HEK293 (cell line): ENCODE data around the gene CCDC201.

ENCODE experiments used
- CTCF ChIA-PET: fragments of 350-600 bp; formaldehyde crosslinking; extraction: SDS; loops from one replicate; lab custom pipeline; 2021; ENCODE audit warnings: antibody characterized with exemption; lab: Yijun Ruan, JAX
- POLR2A ChIA-PET: fragments of 300-600 bp; formaldehyde crosslinking; extraction: SDS; loops from one replicate; lab custom pipeline; 2020; ENCODE audit warnings: antibody characterized with exemption, inconsistent platforms; lab: Yijun Ruan, JAX
- H3K27ac ChIP-seq: fragments of 200-500 bp; sonication (Bioruptor generic); 2 replicates; pipeline ENCODE4 v1.5.1; 2014; ENCODE audit warnings: low read depth, low read length, control low read depth, inconsistent platforms; ENCODE audit errors: extremely low read depth
- H3K36me3 ChIP-seq, 2 experiments: fragments of 200-500 bp in 1 of 2; sonication (Bioruptor generic) in 1 of 2; 1 replicate in 1 of 2; 2 replicates in 1 of 2; pipeline ENCODE4 v1.5.1; 2014 to 2017; ENCODE audit warnings: inconsistent platforms in 2 of 2, low read length in 2 of 2; ENCODE audit not compliant: control insufficient read depth in 2 of 2, insufficient read depth in 1 of 2
- H3K4me1 ChIP-seq: fragments of 200-500 bp; sonication (Bioruptor generic); 2 replicates; pipeline ENCODE4 v1.5.1; 2014; ENCODE audit warnings: mild to moderate bottlenecking, low read length, inconsistent platforms; ENCODE audit not compliant: control insufficient read depth, insufficient read depth
- H3K4me3 ChIP-seq: 2 replicates; pipeline ENCODE4 v1.5.1; 2011; ENCODE audit warnings: low read depth, mild to moderate bottlenecking, control low read depth, low read length, moderate library complexity
- H3K9me3 ChIP-seq: fragments of 200-500 bp; sonication (Bioruptor generic); 2 replicates; pipeline ENCODE4 v1.5.1; 2014; ENCODE audit warnings: low read depth, low read length, inconsistent platforms; ENCODE audit not compliant: control insufficient read depth, insufficient read depth
- FEZF1 ChIP-seq: fragments of 450-650 bp; formaldehyde crosslinking; IDR thresholded peaks from 2 replicates; pipeline ENCODE4 v1.5.1; 2016; ENCODE audit warnings: missing biosample characterization, missing genetic modification characterization
- GLI4 ChIP-seq: fragments of 450-650 bp; formaldehyde crosslinking; IDR thresholded peaks from 2 replicates; pipeline ENCODE4 v1.5.1; 2016; ENCODE audit warnings: missing biosample characterization, missing genetic modification characterization
- GLIS2 ChIP-seq: fragments of 450-650 bp; formaldehyde crosslinking; IDR thresholded peaks from 2 replicates; pipeline ENCODE4 v1.5.1; 2016; ENCODE audit warnings: missing biosample characterization, missing genetic modification characterization
- HOXD13 ChIP-seq: sonication (generic); formaldehyde crosslinking; IDR thresholded peaks from 2 replicates; pipeline ENCODE4 v1.8.0; 2022; ENCODE audit warnings: missing genetic modification reagents, borderline replicate concordance
- KLF16 ChIP-seq: fragments of 450-650 bp; formaldehyde crosslinking; IDR thresholded peaks from 2 replicates; pipeline ENCODE4 v1.5.1; 2017; ENCODE audit warnings: missing biosample characterization, missing genetic modification characterization
- KLF8 ChIP-seq: fragments of 450-650 bp; formaldehyde crosslinking; IDR thresholded peaks from 2 replicates; pipeline ENCODE4 v1.5.1; 2016; ENCODE audit warnings: missing biosample characterization, missing genetic modification characterization
- KLF9 ChIP-seq: fragments of 450-650 bp; formaldehyde crosslinking; IDR thresholded peaks from 2 replicates; pipeline ENCODE4 v1.5.1; 2016; ENCODE audit warnings: missing biosample characterization, missing genetic modification characterization, low read depth
- MEIS1 ChIP-seq: sonication (generic); formaldehyde crosslinking; IDR thresholded peaks from 2 replicates; pipeline ENCODE4 v1.8.1; 2022; ENCODE audit warnings: missing genetic modification reagents, mild to moderate bottlenecking, borderline replicate concordance
- PRDM1 ChIP-seq: fragments of 450-650 bp; formaldehyde crosslinking; IDR thresholded peaks from 2 replicates; pipeline ENCODE4; 2016; ENCODE audit warnings: missing biosample characterization, missing genetic modification characterization
- PRDM4 ChIP-seq: fragments of 450-650 bp; formaldehyde crosslinking; IDR thresholded peaks from 2 replicates; pipeline ENCODE4 v1.5.1; 2017; ENCODE audit warnings: missing biosample characterization, missing genetic modification characterization
- SP7 ChIP-seq: fragments of 450-650 bp; formaldehyde crosslinking; IDR thresholded peaks from 2 replicates; pipeline ENCODE4 v1.5.1; 2016; ENCODE audit warnings: missing biosample characterization, missing genetic modification characterization
- YY2 ChIP-seq: fragments of 450-650 bp; formaldehyde crosslinking; IDR thresholded peaks from 2 replicates; pipeline ENCODE4 v1.5.1; 2016; ENCODE audit warnings: missing biosample characterization, missing genetic modification characterization
- ZBTB1 ChIP-seq: fragments of 450-650 bp; formaldehyde crosslinking; IDR thresholded peaks from 2 replicates; pipeline ENCODE4 v1.5.1; 2016; ENCODE audit warnings: missing biosample characterization, missing genetic modification characterization
- ZBTB21 ChIP-seq: fragments of 450-650 bp; formaldehyde crosslinking; IDR thresholded peaks from 2 replicates; pipeline ENCODE4 v1.5.1; 2017; ENCODE audit warnings: missing biosample characterization, missing genetic modification characterization
- ZNF112 ChIP-seq: fragments of 450-650 bp; formaldehyde crosslinking; IDR thresholded peaks from 2 replicates; pipeline ENCODE4 v1.5.0; 2017; ENCODE audit warnings: missing biosample characterization, missing genetic modification characterization
- ZNF140 ChIP-seq: fragments of 450-650 bp; formaldehyde crosslinking; IDR thresholded peaks from 2 replicates; pipeline ENCODE4 v1.5.1; 2016; ENCODE audit warnings: missing biosample characterization, missing genetic modification characterization
- ZNF292 ChIP-seq: fragments of 450-650 bp; formaldehyde crosslinking; IDR thresholded peaks from 2 replicates; pipeline ENCODE4 v1.5.1; 2016; ENCODE audit warnings: low read depth, missing biosample characterization, missing genetic modification characterization, borderline replicate concordance
- ZNF324 ChIP-seq: fragments of 450-650 bp; formaldehyde crosslinking; IDR thresholded peaks from 2 replicates; pipeline ENCODE4 v1.5.1; 2016; ENCODE audit warnings: missing biosample characterization, missing genetic modification characterization
- ZNF394 ChIP-seq: fragments of 450-650 bp; formaldehyde crosslinking; IDR thresholded peaks from 2 replicates; pipeline ENCODE4 v1.5.1; 2016; ENCODE audit warnings: missing biosample characterization, missing genetic modification characterization, mild to moderate bottlenecking, moderate library complexity, borderline replicate concordance
- ZNF404 ChIP-seq: fragments of 450-650 bp; formaldehyde crosslinking; IDR thresholded peaks from 2 replicates; pipeline ENCODE4 v1.5.1; 2017; ENCODE audit warnings: missing biosample characterization, missing genetic modification characterization
- ZNF416 ChIP-seq: fragments of 450-650 bp; formaldehyde crosslinking; IDR thresholded peaks from 2 replicates; pipeline ENCODE4 v1.5.1; 2016; ENCODE audit warnings: missing biosample characterization, missing genetic modification characterization
- ZNF473 ChIP-seq: fragments of 450-650 bp; formaldehyde crosslinking; IDR thresholded peaks from 2 replicates; pipeline ENCODE4 v1.5.1; 2017; ENCODE audit warnings: missing biosample characterization, missing genetic modification characterization
- ZNF560 ChIP-seq: fragments of 450-650 bp; formaldehyde crosslinking; IDR thresholded peaks from 2 replicates; pipeline ENCODE4 v1.5.1; 2017; ENCODE audit warnings: missing biosample characterization, missing genetic modification characterization, borderline replicate concordance
- ZNF585B ChIP-seq: fragments of 450-650 bp; formaldehyde crosslinking; IDR thresholded peaks from 2 replicates; pipeline ENCODE4 v1.5.1; 2016; ENCODE audit warnings: missing biosample characterization, missing genetic modification characterization
- ZNF610 ChIP-seq: fragments of 450-650 bp; formaldehyde crosslinking; IDR thresholded peaks from 2 replicates; pipeline ENCODE4 v1.5.1; 2016; ENCODE audit warnings: missing biosample characterization, missing genetic modification characterization, borderline replicate concordance
- ZNF670 ChIP-seq: fragments of 450-650 bp; formaldehyde crosslinking; IDR thresholded peaks from 2 replicates; pipeline ENCODE4 v1.5.1; 2016; ENCODE audit warnings: missing biosample characterization, missing genetic modification characterization, low read depth
- ZNF837 ChIP-seq: fragments of 450-650 bp; formaldehyde crosslinking; IDR thresholded peaks from 2 replicates; pipeline ENCODE4 v1.5.1; 2016; ENCODE audit warnings: missing biosample characterization, missing genetic modification characterization
- ZSCAN16 ChIP-seq: fragments of 450-650 bp; formaldehyde crosslinking; IDR thresholded peaks from 2 replicates; pipeline ENCODE4 v1.5.1; 2016; ENCODE audit warnings: missing biosample characterization, missing genetic modification characterization
- TF ChIP-seq, protein P1 (sequence below): fragments of 450-650 bp; formaldehyde crosslinking; IDR thresholded peaks from 2 replicates; pipeline ENCODE4 v1.5.1; 2016; ENCODE audit warnings: missing biosample characterization, missing genetic modification characterization
- TF ChIP-seq, protein P2 (sequence below): IDR thresholded peaks from 2 replicates; pipeline ENCODE4 v1.6.1; 2011; ENCODE audit warnings: mild to moderate bottlenecking, low read depth, low read length, borderline replicate concordance

Gene CCDC201

GRCh38 chr7:45912972-45913371, 40.1 kb upstream of the CCDC201 start (continued):
- TF ChIP-seq, protein P1, sequence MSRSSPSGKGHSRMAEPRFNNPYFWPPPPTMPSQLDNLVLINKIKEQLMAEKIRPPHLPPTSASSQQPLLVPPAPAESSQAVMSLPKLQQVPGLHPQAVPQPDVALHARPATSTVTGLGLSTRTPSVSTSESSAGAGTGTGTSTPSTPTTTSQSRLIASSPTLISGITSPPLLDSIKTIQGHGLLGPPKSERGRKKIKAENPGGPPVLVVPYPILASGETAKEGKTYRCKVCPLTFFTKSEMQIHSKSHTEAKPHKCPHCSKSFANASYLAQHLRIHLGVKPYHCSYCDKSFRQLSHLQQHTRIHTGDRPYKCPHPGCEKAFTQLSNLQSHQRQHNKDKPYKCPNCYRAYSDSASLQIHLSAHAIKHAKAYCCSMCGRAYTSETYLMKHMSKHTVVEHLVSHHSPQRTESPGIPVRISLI, result no peak
- TF ChIP-seq PRDM4 (tag by site-specific recombination), result no peak
- TF ChIP-seq ZNF670 (tag by site-specific recombination), result no peak
- no peak for TF ChIP-seq KLF16 (tag by site-specific recombination)
- TF ChIP-seq ZNF324 (tag by site-specific recombination), result no peak

DNA sequence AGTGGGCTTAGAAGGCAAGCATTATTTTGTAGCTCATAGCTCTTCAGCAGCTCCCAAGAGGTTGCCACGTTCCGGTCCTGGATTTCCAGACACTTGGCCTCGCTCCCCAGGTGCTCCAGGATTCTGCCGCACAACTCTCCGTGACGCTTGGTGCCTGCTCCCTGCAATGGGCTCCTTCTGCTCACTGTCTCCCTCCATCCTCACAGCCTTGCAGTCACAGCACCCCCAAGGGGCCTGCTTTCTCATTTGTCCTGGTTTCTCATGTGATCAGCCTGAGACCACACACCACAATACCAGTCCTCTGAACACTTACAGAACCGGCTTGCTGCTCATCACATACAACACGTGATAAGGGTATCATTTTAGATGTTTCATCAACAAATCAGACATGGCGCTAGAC, 38.4 kb upstream of the CCDC201 start:
- no peaks in the 10 kb centered on the region for H3K9me3 ChIP-seq
- ChIA-PET CTCF (interaction anchor here (0.9 kb wide), 1 partner anchor 10 kb away, joined by 3 read pairs; the partner anchor contains the start of gene IGFBP3), POLR2A (no interaction called here)
- no peak overlapping the region for H3K4me3 ChIP-seq
- no peaks in the 10 kb centered on the region for H3K36me3 ChIP-seq
- H3K4me1 ChIP-seq, result no peaks in the 10 kb centered on the region
- TF ChIP-seq ZSCAN16 (tag by site-specific recombination) (no peak), ZBTB21 (tag by site-specific recombination) (no peak), ZNF610 (tag by site-specific recombination) (no peak), ZNF473 (tag by site-specific recombination) (no peak), ZNF292 (tag by site-specific recombination) (no peak), ZNF112 (tag by site-specific recombination) (no peak), SP7 (no peak), KLF9 (tag by site-specific recombination) (no peak), GLIS2 (no peak), HOXD13 (no peak), ZNF560 (tag by site-specific recombination) (no peak)
- TF ChIP-seq, all 188 proteins: peak for 0
- no peak overlapping the region for H3K27ac ChIP-seq

DNA sequence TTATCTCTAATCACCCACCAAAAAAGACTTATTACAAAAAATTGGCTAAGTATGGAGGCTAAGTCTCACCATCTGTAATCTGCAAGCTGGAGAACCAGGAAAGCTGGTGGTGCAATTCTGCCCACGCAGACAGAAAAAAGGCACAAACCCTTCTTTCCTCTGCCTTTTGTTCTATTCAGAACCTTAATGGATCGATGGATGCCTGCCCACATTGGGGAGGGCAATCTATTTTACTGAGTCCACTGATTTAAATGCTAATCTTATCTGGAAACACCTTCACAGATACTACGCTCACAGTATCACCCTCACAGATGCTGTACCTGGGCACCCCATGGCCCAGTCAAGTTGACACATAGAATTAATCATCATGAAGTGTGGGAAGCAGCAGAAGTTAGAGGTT, 38.0 kb upstream of the CCDC201 start:
- H3K4me1 ChIP-seq, result no peaks in the 10 kb centered on the region
- H3K4me3 ChIP-seq, result no peak overlapping the region
- ChIA-PET CTCF (interaction anchor here (0.9 kb wide), 1 partner anchor 10 kb away, joined by 3 read pairs; the partner anchor contains the start of gene IGFBP3), POLR2A (no interaction called here)
- H3K27ac ChIP-seq, result no peak overlapping the region
- no peaks in the 10 kb centered on the region for H3K36me3 ChIP-seq
- H3K9me3 ChIP-seq, result no peaks in the 10 kb centered on the region
- no peak for TF ChIP-seq GLI4 (tag by site-specific recombination)
- TF ChIP-seq ZNF585B (tag by site-specific recombination), result no peak
- no peak for TF ChIP-seq MEIS1 (CRISPR knock-in tag)
- TF ChIP-seq, protein P2, sequence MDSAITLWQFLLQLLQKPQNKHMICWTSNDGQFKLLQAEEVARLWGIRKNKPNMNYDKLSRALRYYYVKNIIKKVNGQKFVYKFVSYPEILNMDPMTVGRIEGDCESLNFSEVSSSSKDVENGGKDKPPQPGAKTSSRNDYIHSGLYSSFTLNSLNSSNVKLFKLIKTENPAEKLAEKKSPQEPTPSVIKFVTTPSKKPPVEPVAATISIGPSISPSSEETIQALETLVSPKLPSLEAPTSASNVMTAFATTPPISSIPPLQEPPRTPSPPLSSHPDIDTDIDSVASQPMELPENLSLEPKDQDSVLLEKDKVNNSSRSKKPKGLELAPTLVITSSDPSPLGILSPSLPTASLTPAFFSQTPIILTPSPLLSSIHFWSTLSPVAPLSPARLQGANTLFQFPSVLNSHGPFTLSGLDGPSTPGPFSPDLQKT, result no peak
- no peak for TF ChIP-seq PRDM1
- TF ChIP-seq ZNF140, result no peak
- no peak for TF ChIP-seq ZNF416 (tag by site-specific recombination)
- no peak for TF ChIP-seq ZBTB1
- no peak for TF ChIP-seq ZNF670 (tag by site-specific recombination)
- no peak for TF ChIP-seq ZNF394
- TF ChIP-seq YY2 (tag by site-specific recombination), result no peak
- no peak for TF ChIP-seq KLF8 (tag by site-specific recombination)
- TF ChIP-seq ZNF837 (tag by site-specific recombination), result no peak
- no peak for TF ChIP-seq FEZF1 (tag by site-specific recombination)
- TF ChIP-seq ZNF404 (tag by site-specific recombination), result no peak
- no peak for TF ChIP-seq ZNF292 (tag by site-specific recombination)
